ENCODE results near the gene GRID1. TPM values are rescaled to one million over a fixed set of nuclear protein-coding genes. Genes with fewer than 3 reads are reported as not detected.

Gene GRID1
- total RNA-seq, 1 donor from 2014 or later = 7.1 TPM

DNA sequence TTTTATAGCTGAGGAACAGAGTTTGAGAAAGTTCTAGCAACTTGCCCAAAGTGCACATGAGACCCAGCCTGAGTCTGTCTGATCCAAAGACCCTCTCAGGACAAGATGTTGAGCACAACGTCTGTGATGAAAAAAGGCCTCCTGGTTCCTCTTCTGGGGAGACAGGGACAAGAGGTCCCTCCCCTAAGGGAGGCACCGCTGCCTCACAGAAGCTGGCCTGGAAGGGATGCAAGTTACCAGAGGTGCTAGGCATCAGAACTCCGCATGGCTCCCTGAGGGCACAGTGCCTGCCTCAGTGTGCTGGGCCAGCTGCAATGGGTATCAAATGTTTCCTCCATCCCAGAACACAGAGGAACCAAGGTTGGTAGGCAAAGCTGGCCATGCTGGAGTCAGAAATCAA is 302.4 kb downstream of the GRID1 start:
- no peak overlapping the region for H3K27ac ChIP-seq
- H3K9me3 ChIP-seq = no peaks in the 10 kb centered on the region
- no peaks in the 10 kb centered on the region for H3K4me1 ChIP-seq
- no peaks in the 10 kb centered on the region for H3K27me3 ChIP-seq
- no peaks in the 10 kb centered on the region for H3K36me3 ChIP-seq
- DNase-seq (ENCODE audit: extremely low spot score in 2 of 2) = no peak
- H3K4me3 ChIP-seq = no peak overlapping the region
- TF ChIP-seq POLR2A (IDR thresholded peaks at IDR 0.05) (no peak), POLR2AphosphoS5 (IDR thresholded peaks at IDR 0.05; ENCODE audit: insufficient read depth in 1 of 2, low read depth in 1 of 2) (no peak)
- TF ChIP-seq, protein P1, sequence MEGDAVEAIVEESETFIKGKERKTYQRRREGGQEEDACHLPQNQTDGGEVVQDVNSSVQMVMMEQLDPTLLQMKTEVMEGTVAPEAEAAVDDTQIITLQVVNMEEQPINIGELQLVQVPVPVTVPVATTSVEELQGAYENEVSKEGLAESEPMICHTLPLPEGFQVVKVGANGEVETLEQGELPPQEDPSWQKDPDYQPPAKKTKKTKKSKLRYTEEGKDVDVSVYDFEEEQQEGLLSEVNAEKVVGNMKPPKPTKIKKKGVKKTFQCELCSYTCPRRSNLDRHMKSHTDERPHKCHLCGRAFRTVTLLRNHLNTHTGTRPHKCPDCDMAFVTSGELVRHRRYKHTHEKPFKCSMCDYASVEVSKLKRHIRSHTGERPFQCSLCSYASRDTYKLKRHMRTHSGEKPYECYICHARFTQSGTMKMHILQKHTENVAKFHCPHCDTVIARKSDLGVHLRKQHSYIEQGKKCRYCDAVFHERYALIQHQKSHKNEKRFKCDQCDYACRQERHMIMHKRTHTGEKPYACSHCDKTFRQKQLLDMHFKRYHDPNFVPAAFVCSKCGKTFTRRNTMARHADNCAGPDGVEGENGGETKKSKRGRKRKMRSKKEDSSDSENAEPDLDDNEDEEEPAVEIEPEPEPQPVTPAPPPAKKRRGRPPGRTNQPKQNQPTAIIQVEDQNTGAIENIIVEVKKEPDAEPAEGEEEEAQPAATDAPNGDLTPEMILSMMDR (IDR thresholded peaks at IDR 0.05) = no peak
- intact Hi-C loops (cut with DNase I) = no loop called here

DNA sequence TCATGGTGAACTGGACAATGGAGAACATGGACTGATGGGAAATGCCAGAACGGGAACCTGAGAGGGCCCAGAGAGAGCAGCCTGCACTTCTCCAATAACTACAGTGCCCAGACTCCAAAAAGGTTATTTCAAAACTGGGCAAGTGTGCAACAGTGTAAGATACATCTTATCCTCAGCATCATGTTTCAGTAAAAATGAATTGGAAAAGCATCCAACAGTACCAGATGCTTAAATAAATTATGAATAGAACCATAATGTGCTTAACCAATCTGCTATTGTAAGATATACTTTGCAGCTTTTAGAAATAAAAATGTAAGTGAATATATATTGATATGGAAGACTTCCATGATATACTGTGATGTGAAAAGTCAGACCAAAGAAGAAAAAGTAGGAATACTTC is 303.3 kb downstream of the GRID1 start:
- peak in 1 of 2 donors; percentile 22 for DNase-seq (ENCODE audit: extremely low spot score in 2 of 2)
- TF ChIP-seq, protein P1 (IDR thresholded peaks at IDR 0.05) = no peak
- TF ChIP-seq POLR2A (IDR thresholded peaks at IDR 0.05) (no peak), POLR2AphosphoS5 (IDR thresholded peaks at IDR 0.05; ENCODE audit: insufficient read depth in 1 of 2, low read depth in 1 of 2) (no peak)
- Histone ChIP-seq H3K36me3 (no peaks in the 10 kb centered on the region), H3K27me3 (no peaks in the 10 kb centered on the region), H3K4me1 (no peaks in the 10 kb centered on the region), H3K27ac (no peak overlapping the region), H3K9me3 (no peaks in the 10 kb centered on the region), H3K4me3 (no peak overlapping the region)
- intact Hi-C loops (cut with DNase I) = no loop called here

DNA sequence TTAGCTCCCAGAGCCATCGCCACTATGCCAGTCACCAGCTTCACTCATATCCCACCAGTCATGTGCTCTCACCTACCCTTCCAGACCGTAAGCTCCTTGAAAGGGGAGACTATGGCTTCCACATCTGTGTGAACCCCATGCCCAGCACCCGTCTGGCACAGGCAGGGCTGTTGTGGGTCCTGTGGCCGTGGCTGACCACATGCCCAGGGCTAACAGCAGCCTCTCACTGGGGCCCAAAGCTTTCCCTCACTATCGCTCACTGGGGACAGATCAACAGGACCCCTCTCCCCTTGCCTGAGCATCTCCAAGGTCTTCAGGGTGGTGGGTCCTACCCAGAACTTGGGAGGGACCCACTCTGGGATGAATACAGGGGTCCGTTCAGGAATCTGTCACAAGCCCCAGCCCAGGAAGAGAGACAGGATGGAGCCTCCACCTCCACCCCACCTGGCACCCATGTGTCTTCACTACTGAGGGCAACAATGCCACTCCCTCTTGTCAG is 303.9 kb downstream of the GRID1 start:
- no peaks in the 10 kb centered on the region for H3K9me3 ChIP-seq
- H3K4me1 ChIP-seq = no peaks in the 10 kb centered on the region
- no peak overlapping the region for H3K4me3 ChIP-seq
- H3K36me3 ChIP-seq = no peaks in the 10 kb centered on the region
- intact Hi-C loops (cut with DNase I) = no loop called here
- TF ChIP-seq POLR2AphosphoS5 (IDR thresholded peaks at IDR 0.05; ENCODE audit: insufficient read depth in 1 of 2, low read depth in 1 of 2) = no peak
- no peak overlapping the region for H3K27ac ChIP-seq
- DNase-seq (ENCODE audit: extremely low spot score in 2 of 2) = peak in 1 of 2 donors; percentile 64
- no peaks in the 10 kb centered on the region for H3K27me3 ChIP-seq

DNA sequence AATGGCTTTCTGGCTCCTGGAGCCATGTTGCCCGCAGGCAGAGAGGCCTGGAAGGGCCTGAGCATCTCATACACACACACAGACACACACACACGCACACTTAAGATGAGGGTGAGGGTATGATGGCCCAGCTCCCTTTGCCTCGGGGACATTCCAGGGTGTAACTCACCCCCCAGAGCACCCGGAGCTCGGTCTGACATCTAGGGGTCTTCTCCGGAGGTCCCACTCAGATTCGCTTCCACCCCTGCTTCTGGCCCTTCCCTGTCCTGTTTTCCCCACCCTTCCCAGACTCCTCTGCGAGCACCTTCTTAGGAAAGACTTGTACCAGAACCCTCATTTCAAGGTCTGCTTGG is 304.4 kb downstream of the GRID1 start:
- H3K4me1 ChIP-seq = no peaks in the 10 kb centered on the region
- intact Hi-C loops (cut with DNase I) = no loop called here
- DNase-seq (ENCODE audit: extremely low spot score in 2 of 2) = peak in 1 of 2 donors; percentile 67

DNA sequence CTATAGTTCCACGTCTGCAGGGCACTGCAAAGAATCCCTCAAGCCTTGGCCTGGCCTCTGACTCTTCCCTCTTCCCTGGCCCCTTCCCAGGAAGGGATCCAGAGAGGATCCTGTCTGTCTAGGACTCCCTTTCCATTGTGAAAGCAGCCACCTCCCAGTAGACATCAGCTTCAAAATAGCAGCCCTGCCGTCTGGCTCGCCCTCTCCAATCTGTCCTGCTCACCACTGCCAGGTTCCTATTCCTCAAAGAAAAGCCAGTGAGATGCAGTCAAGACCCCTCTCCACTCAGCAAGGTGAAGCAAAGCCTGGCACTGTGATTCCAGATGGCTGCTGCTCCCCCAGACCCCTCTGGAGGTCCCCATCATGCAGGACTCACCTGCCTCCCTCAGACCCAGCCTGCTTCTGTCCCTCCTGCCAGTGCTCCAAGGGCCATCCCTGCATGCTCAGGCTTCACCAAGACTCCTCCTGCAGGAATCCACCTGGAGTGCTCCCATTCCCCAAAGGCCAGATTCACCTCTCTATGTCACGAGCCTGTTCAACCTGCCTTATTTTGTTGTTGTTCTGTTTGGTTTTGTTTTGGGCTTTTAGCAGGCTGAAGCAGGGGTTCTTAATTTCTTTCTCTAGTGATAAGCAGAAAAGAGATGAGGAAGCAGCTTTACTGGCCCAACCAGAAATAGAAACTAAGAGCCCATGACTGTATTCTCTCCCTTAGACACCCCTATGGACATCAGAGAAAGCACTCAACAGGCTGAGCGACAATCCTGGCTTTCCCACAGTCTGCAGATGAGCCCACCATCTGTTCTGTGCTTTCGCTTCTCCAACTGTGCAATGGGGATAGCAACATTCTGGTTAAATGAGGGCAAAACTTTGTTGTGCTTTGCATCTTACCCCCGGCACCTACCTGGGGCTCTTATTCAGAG is 305.1 kb downstream of the GRID1 start:
- H3K4me1 ChIP-seq = no peaks in the 10 kb centered on the region
- no peaks in the 10 kb centered on the region for H3K36me3 ChIP-seq
- no peak overlapping the region for H3K27ac ChIP-seq
- intact Hi-C loops (cut with DNase I) = no loop called here
- H3K9me3 ChIP-seq = no peaks in the 10 kb centered on the region
- no peak for TF ChIP-seq POLR2AphosphoS5 (IDR thresholded peaks at IDR 0.05; ENCODE audit: insufficient read depth in 1 of 2, low read depth in 1 of 2)
- TF ChIP-seq, protein P1 (IDR thresholded peaks at IDR 0.05) = no peak
- TF ChIP-seq POLR2A (IDR thresholded peaks at IDR 0.05) = no peak
- peak in 1 of 2 donors; percentile 67 for DNase-seq (ENCODE audit: extremely low spot score in 2 of 2)
- H3K27me3 ChIP-seq = no peaks in the 10 kb centered on the region
- no peak overlapping the region for H3K4me3 ChIP-seq

More for the DNA sequence above, 304.4 kb downstream of the GRID1 start:
- Histone ChIP-seq H3K36me3 (no peaks in the 10 kb centered on the region), H3K27ac (no peak overlapping the region), H3K4me3 (no peak overlapping the region), H3K9me3 (no peaks in the 10 kb centered on the region), H3K27me3 (no peaks in the 10 kb centered on the region)
- TF ChIP-seq, protein P1 (IDR thresholded peaks at IDR 0.05) = no peak
- TF ChIP-seq POLR2AphosphoS5 (IDR thresholded peaks at IDR 0.05; ENCODE audit: insufficient read depth in 1 of 2, low read depth in 1 of 2) (no peak), POLR2A (IDR thresholded peaks at IDR 0.05) (no peak)
